OCI-LY1 (cell line): ENCODE data around the gene PDZK1IP1.

Experiments
- H2AFZ ChIP-seq: fragments of 200-600 bp; sonication (generic), shearing (Covaris generic); 2 replicates; pipeline ENCODE4 v1.6.0; 2014; ENCODE audit warnings: antibody characterized with exemption, mild to moderate bottlenecking, low read length
- H3F3A ChIP-seq: fragments of 200-600 bp; sonication (generic), shearing (Covaris generic); 2 replicates; pipeline ENCODE4 v1.6.0; 2014; ENCODE audit warnings: mild to moderate bottlenecking, antibody characterized with exemption, low read length, moderate library complexity; ENCODE audit not compliant: insufficient read depth
- H3K27ac ChIP-seq: fragments of 200-600 bp; sonication (generic); 2 replicates; pipeline ENCODE4 v1.5.1; 2014; ENCODE audit warnings: low read length, mixed run types, mild to moderate bottlenecking, low read depth; ENCODE audit not compliant: poor library complexity, severe bottlenecking
- H3K27me3 ChIP-seq: fragments of 200-600 bp; sonication (generic); 2 replicates; pipeline ENCODE4 v1.6.0; 2014; ENCODE audit warnings: antibody characterized with exemption, mild to moderate bottlenecking, low read length, moderate library complexity; ENCODE audit not compliant: insufficient read depth
- H3K36me3 ChIP-seq: fragments of 200-600 bp; sonication (generic); 2 replicates; pipeline ENCODE4 v1.6.1; 2014; ENCODE audit warnings: mild to moderate bottlenecking, antibody characterized with exemption, low read length, moderate library complexity, mixed read lengths; ENCODE audit not compliant: insufficient read depth
- H3K4me1 ChIP-seq: fragments of 200-600 bp; sonication (generic); 2 replicates; pipeline ENCODE4 v1.5.1; 2014; ENCODE audit warnings: mild to moderate bottlenecking, low read length, moderate library complexity; ENCODE audit not compliant: insufficient read depth, severe bottlenecking
- H3K4me2 ChIP-seq: fragments of 200-600 bp; sonication (generic), shearing (Covaris generic); 2 replicates; pipeline ENCODE4 v1.6.1; 2014; ENCODE audit warnings: low read length
- H3K4me3 ChIP-seq: fragments of 200-600 bp; sonication (generic); 2 replicates; pipeline ENCODE4 v1.5.1; 2014; ENCODE audit warnings: low read length, low read depth, mild to moderate bottlenecking, mixed read lengths; ENCODE audit not compliant: poor library complexity, severe bottlenecking
- H3K79me2 ChIP-seq: fragments of 200-600 bp; shearing (Covaris generic); 2 replicates; pipeline ENCODE4 v1.6.1; 2016; ENCODE audit warnings: mixed run types, low read length, mixed read lengths; ENCODE audit not compliant: insufficient read depth
- H3K9ac ChIP-seq: fragments of 200-600 bp; sonication (generic), shearing (Covaris generic); 2 replicates; pipeline ENCODE4 v1.6.1; 2014; ENCODE audit warnings: mild to moderate bottlenecking, low read length, mixed read lengths
- H3K9me2 ChIP-seq: fragments of 200-600 bp; sonication (generic), shearing (Covaris generic); 2 replicates; pipeline ENCODE4 v1.6.1; 2014; ENCODE audit warnings: low read depth, mild to moderate bottlenecking, low read length, mixed read lengths
- H3K9me3 ChIP-seq: fragments of 200-600 bp; shearing (Covaris generic); 2 replicates; pipeline ENCODE4 v1.6.1; 2014; ENCODE audit warnings: low read length, mixed read lengths
- H4K20me1 ChIP-seq: fragments of 200-600 bp; sonication (generic), shearing (Covaris generic); 2 replicates; pipeline ENCODE4 v1.6.0; 2016; ENCODE audit warnings: mild to moderate bottlenecking, low read length; ENCODE audit not compliant: insufficient read depth
- EZH2 ChIP-seq: fragments of 200-600 bp; sonication (generic), shearing (Covaris generic); IDR thresholded peaks from 2 replicates; pipeline ENCODE4 v1.8.0; 2017; ENCODE audit warnings: borderline replicate concordance, mixed run types, mild to moderate bottlenecking, antibody characterized with exemption, low read length, moderate library complexity, mixed read lengths
- TF ChIP-seq, protein P1 (sequence below): fragments of 200-600 bp; sonication (generic), shearing (Covaris generic); IDR thresholded peaks from 2 replicates; pipeline ENCODE4 v1.5.1; 2017; ENCODE audit warnings: mild to moderate bottlenecking, antibody characterized with exemption, low read length, moderate library complexity, mixed read lengths

The PDZK1IP1 gene

DNA sequence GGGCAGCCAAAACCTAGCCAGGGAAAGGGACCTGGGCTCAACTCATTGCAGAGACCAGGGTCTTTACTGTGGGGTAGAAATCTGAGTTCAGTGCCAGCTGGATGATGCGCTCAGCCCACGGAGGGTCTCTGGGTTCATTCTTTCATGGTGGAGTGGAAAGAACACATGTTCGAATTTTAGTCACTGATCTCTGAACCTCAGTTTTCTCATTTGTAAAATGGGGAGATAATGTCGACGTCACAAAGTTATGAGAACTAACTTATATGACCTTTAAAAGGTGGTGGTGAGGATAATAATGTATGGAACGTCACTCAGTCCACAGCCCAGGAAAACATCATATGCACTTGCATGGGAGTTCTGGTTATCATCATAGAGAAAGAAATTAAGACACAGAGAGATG is 43.4 kb upstream of the PDZK1IP1 start:
- H2AFZ ChIP-seq: no peak overlapping the region
- no peaks in the 10 kb centered on the region for H3K9me2 ChIP-seq
- H3K4me2 ChIP-seq: no peak overlapping the region
- no peaks in the 10 kb centered on the region for H3K9me3 ChIP-seq
- H3K9ac ChIP-seq: no peak overlapping the region
- TF ChIP-seq, protein P1, sequence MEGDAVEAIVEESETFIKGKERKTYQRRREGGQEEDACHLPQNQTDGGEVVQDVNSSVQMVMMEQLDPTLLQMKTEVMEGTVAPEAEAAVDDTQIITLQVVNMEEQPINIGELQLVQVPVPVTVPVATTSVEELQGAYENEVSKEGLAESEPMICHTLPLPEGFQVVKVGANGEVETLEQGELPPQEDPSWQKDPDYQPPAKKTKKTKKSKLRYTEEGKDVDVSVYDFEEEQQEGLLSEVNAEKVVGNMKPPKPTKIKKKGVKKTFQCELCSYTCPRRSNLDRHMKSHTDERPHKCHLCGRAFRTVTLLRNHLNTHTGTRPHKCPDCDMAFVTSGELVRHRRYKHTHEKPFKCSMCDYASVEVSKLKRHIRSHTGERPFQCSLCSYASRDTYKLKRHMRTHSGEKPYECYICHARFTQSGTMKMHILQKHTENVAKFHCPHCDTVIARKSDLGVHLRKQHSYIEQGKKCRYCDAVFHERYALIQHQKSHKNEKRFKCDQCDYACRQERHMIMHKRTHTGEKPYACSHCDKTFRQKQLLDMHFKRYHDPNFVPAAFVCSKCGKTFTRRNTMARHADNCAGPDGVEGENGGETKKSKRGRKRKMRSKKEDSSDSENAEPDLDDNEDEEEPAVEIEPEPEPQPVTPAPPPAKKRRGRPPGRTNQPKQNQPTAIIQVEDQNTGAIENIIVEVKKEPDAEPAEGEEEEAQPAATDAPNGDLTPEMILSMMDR: no peak
- no peaks in the 10 kb centered on the region for H3K4me1 ChIP-seq
- no peaks in the 10 kb centered on the region for H4K20me1 ChIP-seq
- H3K36me3 ChIP-seq: no peaks in the 10 kb centered on the region
- H3K27ac ChIP-seq: no peak overlapping the region
- H3F3A ChIP-seq: no peaks in the 10 kb centered on the region
- H3K4me3 ChIP-seq: no peak overlapping the region
- H3K79me2 ChIP-seq: no peaks in the 10 kb centered on the region
- no peaks in the 10 kb centered on the region; the same call in 1 of the 2 replicates for H3K27me3 ChIP-seq

DNA sequence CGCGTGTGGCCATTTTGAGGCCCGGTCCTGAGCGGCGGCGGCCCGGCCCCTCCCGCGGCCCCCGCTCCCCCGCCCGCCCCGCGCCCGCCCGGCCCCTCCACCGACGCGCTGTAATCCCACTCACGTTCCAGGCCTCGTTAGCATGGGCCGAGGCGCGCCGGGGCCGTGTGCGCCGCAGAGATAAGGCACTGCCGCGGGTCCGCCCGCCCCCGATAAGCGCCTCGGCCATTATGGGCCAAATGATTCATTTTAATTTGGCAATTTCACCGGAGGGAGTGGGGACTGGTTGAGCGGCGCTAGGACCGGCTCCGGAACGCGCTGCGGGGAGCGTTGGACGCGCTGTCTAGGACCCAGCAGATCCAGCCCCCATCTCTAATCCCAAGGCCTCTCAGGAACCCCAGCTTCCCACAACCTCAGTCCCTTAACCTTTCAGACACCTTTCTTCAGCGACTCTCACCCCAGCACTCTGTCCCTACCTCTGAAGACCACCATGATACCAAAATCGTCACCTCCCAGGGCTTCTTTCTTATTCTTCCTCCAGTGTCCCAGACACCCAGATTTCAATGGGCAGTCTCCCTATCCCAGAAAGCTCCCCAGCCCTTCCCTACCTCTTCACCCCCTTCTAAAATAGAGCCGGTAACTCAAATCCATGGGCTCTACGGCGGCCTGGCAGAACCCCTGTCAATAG is 42.5 kb upstream of the PDZK1IP1 start, which contains the start of gene TAL1:
TSS of gene TAL1 (minus strand) at position 39 of the 688 bp plus-strand sequence. CDS start 6,337 bp downstream, outside the sequence.
- TF ChIP-seq, protein P1: no peak
- TF ChIP-seq EZH2: no peak
- no peaks in the 10 kb centered on the region for H4K20me1 ChIP-seq
- H3K4me3 ChIP-seq: no peak within 1 kb of the TSS
- no peaks in the 10 kb centered on the region; the same call in 1 of the 2 replicates for H3K27me3 ChIP-seq
- no peaks in the 10 kb centered on the region for H3K9me2 ChIP-seq
- no peak within 1 kb of the TSS for H3K4me2 ChIP-seq
- H3K36me3 ChIP-seq: no peaks in the 10 kb centered on the region
- no peaks in the 10 kb centered on the region for H3K79me2 ChIP-seq
- H2AFZ ChIP-seq: no peak within 1 kb of the TSS
- H3K9ac ChIP-seq: no peak within 1 kb of the TSS
- no peaks in the 10 kb centered on the region for H3K9me3 ChIP-seq
- no peaks in the 10 kb centered on the region for H3F3A ChIP-seq
- no peak within 1 kb of the TSS for H3K27ac ChIP-seq
- no peaks in the 10 kb centered on the region for H3K4me1 ChIP-seq

DNA sequence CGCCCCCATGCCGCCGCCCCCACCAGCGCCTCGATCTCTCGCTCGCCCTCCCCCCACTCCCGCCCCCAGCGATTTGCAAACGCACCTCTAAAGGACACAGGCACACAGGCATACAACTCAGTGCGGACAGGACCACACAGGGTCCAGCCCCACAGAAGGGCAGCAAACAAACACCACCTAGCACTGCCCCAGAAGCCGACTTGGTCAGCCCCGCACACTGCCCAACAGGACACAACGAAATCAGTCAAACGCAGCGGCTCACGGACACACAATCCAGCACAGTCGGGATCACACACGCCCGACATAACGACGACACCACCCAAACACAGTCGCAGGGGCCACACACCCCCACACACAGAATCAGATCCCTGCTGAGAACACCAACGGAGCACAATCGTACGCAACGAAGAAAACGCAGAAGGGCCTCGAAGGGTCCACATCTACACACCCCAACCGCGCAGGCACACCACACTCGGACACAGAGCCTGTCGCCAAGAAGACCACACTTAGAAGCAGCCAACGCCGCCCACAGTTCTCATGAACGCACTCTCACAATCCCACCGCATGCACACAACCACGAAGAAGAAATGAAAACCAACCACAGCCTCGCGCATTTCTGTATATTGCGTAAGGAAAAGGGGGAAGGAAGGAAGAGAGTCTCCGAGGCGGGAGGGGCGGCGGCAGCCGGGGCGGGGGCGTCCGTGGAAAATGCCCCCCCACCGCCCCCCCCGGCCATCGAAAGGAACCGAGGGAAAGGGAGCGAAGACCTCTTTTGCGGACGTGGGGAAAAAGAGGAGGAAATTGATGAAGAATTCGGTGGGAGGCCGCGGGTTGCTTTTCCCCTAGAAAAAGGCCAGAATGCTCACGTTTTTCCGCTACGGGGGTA is 41.7 kb upstream of the PDZK1IP1 start:
- Histone ChIP-seq H3K9me3 (no peaks in the 10 kb centered on the region), H3K4me3 (no peak overlapping the region), H3K9me2 (no peaks in the 10 kb centered on the region), H4K20me1 (no peaks in the 10 kb centered on the region), H3F3A (no peaks in the 10 kb centered on the region), H3K9ac (no peak overlapping the region), H3K79me2 (no peaks in the 10 kb centered on the region), H3K4me2 (no peak overlapping the region), H3K27me3 (no peaks in the 10 kb centered on the region; the same call in 1 of the 2 replicates), H2AFZ (no peak overlapping the region), H3K4me1 (no peaks in the 10 kb centered on the region), H3K27ac (no peak overlapping the region), H3K36me3 (no peaks in the 10 kb centered on the region)
- TF ChIP-seq EZH2: no peak
- TF ChIP-seq, protein P1: no peak
